ENCODE measurements around the gene EIPR1.
"Not testable (repeated sequence)": the region's sequence is repeated elsewhere in the genome, so short reads cannot be mapped to it uniquely, and the experiment has no call there.

The EIPR1 gene

DNA sequence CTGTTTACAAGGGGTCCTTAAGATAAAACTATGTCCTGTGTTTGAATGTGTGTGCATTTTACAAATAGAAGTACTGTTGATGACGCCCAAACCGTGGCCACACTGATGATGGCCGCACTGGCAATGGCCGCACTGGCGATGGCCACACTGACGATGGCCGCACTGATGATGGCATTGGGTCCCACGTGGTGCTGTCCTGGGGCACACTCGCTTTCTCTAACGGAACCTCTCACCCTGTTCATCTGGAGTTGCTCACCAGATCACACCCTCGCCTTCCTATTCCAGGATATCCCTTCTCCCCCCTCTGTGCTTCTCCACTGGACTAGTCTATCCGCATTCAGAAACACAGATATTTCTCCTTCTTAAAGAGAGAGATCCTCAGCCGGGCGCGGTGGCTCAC is 192.4 kb downstream of the EIPR1 start:
- DNase-seq = no peak

DNA sequence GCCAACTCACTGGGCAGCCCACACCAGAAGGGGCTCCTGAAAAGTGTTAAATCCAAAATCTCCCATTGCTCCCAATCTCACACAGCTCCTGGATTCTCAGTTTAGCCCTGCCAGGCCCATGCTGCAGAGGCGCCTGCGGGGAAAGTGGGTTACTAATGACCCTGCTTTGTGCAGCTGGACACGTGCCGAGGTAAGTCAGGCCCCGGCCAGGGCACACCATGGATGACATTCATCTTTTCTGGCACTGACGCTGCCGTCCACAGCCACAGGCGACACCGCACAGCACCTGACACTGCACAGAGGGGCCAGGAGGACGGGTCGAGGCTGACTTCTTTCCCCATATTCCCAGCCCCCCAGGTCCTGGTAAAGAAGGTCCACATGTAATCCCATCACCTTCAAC is 193.5 kb downstream of the EIPR1 start:
- no peak for DNase-seq

DNA sequence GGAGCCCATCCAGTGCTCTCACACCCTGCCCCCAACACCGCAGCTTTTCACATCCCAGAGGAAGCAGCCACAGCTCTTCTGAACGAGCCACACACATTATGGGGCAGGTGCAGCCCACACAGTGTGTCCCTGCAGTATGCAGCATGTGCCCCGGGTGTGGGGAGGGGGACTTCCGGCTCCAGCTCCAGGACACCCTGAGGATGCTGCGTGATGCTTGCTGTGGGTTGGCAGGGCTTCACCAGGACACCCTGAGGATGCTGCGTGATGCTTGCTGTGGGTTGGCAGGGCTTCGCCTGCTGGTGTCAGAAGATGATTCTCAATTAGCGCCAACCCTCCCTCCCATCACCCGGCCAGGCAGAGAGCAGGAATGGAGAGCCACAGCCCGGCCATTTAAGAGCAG is 193.9 kb downstream of the EIPR1 start:
- no peak for DNase-seq

DNA sequence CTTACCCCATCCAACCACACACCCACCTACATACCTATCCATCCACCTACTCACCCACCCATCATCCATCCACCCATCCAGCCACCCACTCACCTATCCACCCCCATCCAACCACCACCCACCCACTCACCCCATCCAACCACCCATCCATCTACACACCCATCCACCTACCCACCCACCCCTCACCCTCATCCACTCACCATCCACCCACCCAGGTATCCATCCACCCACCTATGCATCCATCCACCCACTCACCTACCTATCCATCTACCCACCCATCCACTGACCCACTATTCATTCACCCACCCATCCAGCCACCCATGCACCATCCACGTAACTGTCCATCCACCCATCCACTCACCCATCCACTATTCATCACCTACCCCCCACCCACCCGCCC is 194.8 kb downstream of the EIPR1 start:
- no peak for DNase-seq

DNA sequence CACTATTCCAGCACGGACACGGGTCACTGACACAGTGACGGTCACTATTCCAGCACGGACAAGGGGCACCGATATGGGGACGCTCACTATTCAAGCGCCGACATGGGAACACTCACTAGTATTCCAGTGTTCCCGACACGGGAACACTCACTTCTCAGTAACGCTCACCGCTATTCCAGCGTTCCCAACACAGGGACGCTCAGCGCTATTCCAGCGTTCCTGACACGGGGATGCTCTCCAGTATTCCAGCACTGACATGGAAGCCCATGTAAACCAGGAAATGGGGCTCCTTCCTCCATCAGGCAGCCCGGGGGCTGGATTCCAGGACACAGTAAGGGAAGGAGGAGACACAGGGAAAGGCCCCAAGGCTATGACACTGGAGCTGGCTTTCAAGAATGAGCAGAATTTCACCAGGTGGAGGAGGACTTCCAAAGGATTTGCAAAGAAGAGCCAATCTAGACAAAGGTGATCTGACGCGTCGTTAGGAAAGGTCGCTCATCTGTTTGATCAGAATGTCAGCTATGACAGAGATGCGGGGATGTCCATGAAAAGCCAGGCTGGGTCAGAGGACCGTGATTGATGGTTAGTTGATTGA is 196.1 kb downstream of the EIPR1 start:
- no peak for DNase-seq

DNA sequence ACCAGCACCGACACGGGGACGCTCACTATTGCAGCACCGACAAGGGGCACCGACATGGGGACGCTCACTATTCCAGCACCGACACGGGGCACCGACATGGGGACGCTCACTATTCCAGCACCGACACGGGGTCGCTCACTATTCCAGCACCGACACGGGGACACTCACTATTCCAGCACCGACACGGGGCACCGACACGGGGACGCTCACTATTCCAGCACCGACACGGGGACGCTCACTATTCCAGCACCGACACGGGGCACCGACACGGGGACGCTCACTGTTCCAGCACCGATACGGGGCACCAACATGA is 196.8 kb downstream of the EIPR1 start:
- DNase-seq = not testable (repeated sequence)

DNA sequence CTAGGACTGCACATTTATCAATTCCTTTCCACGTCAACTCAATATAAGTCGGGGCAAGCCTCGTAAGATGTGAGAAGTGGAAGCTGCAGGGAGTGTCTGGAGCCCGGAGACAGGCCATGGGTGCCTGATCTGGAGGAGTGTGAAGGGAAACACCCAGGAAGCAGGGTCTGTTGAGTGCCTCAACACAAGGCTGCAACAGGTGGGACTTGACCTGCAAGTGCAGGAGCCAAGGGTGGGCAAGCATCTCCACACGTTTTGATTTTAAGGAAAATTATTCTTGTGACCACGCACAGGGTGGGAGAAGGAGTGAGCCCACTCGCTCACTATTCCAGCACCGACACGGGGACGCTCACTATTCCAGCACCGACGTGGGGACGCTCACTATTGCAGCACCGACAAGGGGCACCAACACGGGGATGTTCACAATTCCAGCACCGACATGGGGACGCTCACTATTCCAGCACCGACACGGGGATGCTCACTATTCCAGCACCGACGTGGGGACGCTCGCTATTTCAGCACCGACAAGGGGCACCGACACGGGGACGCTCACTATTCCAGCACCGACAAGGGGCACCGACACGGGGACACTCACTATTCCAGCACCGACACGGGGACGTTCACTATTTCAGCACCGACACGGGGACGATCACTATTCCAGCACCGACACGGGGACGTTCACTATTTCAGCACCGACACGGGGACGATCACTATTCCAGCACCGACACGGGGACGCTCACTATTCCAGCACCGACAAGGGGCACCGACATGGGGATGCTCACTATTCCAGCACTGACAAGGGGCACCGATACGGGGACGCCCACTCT is 197.3 kb downstream of the EIPR1 start:
- DNase-seq = no peak

DNA sequence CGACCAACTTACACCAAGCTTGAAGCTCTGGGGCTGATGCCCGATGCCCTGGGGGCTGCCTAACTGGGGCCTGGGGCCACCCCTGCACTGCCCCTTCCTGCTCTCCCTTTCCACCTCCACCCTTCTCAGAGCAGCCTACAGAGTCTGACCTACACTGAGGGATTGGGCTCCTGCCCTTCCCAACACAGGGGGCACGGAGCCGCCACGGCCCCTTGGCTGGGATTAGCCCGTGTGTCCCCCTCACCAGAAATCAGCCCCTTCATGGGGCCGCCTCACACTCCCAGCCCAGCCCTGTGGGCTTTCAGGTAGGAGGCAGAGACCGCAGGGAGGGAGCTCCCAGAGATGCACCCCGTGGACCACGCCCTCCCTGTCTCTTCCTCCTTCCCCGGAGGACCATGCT is 198.0 kb downstream of the EIPR1 start:
- DNase-seq = no peak

DNA sequence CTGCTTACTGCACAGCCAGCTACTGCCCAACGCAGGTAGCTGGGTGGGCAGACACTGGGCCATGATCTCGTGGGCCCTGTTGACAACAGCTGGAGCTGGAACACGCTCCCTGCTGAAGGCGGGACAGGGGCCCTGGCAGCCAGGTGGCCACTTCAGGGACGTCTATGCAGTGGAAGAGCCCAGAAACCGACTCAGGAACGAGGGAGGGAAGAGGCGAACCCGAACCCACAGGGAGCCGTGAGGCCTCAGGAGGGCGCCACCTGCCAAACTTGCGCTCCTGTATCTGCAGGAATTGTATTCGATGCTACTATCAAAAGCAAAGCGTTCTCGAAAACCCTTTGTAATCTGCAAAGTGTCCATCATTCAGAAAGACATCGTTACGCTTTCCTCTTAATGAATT is 198.4 kb downstream of the EIPR1 start:
- DNase-seq = no peak

DNA sequence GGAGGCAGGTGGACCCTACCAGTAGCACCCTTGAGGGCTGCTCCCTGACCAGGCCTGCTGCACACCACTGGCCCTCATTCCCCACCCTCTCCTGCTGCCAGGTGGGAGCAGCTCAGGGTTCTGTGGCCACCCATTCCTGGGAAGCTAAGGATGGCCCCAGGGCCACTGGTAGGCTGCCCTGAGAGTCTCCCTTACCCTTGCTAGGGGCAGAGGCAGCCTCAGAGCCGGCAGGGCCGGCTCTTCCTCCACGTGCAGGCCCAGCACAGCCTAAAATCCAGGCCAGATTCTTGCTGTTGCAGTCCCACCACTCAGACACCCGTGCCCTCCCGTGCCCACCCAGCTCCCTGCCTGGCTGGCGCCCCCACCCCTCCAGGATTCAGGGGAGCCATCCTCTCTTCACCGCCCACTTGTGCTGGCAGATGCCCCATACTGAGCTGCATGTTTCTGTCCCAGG is 199.0 kb downstream of the EIPR1 start:
- DNase-seq = no peak

DNA sequence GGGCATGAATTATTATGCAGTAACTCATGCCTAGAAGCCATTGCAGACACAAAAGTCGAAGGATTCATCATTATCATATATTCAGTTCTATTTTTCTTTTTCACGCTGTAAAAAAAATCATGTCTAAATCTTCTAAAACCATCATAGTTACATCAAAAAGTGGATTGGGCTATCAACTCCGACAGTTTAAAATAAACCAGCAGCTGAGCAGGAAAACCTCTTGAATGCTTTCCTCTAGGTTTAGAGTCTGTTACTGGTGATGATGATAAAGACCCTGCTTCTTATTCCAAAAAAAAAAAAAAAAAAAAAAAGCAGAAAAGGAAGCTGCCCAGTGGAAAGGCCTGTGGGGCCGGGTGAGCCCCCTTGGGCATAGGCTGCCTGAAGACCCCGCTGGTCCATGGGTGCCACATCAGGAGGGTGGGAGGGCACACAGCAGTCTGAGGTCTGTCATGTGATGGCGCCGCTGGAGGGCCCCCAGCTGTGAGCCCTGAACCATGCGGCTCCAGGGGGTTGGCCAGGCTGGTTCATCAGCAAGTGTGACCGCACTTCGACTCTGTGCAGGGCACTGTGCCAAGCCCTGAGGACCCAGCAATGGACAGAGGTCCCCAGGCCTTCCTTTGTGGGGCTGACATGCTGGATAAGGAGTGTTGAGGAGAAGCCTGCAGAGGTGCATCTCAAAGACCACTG is 199.6 kb downstream of the EIPR1 start:
- peak; percentile 23 for DNase-seq

DNA sequence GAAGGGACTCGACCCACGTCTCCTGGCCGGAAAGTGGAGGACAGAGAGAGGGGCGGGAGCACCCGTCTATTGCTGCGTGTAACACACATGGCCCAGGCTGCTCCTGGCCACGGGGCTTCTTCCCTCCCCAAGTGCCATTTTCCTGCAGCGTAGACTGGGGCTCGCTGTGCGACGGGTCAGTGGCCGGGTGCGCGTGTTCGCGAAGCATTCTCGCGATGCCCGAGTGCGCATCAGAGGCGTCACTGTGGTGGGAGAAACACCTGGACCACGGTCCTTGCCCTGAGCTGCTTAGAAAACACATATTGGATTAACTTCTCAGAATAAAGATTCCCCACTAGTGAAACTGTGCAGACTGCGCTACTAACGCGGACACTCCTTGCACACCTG is 200.8 kb downstream of the EIPR1 start:
- DNase-seq = no peak

DNA sequence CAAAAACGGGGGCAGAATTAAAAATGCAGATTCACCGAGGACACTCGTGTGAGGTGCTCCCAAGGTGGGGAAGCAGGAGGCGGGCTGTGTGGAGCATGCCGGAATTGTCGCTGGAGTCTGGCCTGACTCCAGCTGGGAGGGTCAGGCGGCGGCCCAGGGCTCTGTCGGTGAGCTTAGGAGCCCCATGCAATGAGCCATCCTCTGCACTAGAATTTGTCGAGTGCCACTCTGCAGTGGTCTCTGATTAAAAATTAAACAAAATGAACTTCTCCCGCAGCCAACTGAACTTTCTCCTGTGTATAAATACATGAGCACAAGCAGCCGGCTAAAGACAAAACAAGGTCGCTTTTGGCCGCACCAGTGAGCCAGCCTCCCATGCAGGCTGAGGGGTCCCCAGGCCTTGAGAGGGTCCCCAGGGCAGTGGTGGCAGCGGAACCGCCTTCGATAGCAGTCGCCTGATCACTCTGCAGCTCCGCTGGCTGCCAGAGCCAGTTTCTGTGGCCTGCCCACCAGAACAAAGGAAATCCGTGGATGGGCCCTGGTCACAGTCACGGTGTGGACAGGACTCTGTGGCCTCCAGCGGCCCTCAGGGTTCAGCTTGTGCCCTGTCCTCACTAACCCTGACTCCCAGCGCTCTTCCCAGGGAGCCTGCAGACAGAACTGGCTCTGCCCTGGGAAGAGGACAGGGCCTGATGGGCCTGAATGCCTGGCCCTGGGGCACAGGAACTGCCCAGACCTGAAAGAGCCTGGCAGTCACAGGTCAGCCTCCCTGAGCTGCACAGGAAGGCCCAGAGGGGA is 201.3 kb downstream of the EIPR1 start:
- peak; percentile 20 for DNase-seq

DNA sequence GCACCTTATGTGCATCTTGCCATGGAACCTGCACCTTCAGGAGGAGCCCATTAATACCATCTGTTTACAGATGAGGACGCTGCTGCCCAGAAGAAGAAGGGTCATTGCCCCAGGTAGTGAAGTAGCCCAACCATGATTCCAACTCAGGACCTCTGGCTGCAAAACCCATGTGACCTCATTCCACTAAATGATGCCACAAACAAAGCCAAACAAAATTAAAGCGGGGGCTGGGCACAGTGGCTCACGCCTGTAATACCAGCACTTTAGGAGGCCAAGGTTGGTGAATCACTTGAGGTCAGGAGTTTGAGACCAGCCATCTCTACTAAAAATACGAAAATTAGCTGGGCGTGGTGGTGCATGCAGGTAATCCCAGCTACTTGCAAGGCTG is 202.1 kb downstream of the EIPR1 start:
- no peak for DNase-seq

DNA sequence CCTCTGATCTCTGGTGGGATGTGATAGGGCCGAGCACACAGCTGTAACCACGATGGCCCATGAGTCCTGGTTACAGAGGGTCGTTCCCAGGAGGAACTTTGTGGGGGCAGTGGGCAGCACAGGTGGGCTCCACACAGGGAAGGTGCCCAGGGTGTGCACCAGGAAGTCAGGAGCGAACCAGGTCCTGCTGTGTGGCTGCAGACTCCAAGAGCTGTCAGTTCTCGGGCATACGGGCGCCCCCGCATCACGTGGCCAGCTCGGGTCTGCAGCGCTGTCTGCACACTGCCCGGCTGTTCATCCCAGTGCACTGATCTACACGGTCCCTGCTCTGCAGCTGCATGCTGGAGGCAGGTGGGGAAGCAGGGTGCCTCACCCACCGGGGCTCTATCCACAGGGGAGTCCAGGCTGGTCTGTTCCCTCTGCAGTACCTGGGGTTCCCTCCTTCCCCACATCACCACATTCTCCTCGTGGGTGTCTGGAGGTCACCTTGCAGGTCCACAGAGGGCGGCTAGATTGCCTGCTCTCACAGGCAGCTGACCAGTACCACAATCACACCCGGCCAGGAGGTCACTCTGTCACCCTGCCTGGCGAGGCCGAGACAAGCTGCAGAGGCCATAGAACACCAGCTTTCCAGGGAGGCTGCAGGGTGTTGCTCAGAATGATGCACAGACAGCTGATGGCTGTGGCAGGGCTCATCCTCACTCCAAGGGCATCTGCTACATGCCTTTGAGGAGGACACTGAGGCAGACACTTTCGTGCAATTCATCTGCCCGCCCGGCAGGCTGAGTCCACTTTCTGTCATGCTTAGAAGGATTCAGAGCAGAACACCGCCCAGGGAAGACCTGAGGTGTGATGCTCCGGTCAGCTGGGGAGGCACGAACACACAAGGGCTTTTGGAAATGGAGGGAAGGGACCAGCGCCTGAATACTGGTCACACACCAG is 202.7 kb downstream of the EIPR1 start:
- no peak for DNase-seq

DNA sequence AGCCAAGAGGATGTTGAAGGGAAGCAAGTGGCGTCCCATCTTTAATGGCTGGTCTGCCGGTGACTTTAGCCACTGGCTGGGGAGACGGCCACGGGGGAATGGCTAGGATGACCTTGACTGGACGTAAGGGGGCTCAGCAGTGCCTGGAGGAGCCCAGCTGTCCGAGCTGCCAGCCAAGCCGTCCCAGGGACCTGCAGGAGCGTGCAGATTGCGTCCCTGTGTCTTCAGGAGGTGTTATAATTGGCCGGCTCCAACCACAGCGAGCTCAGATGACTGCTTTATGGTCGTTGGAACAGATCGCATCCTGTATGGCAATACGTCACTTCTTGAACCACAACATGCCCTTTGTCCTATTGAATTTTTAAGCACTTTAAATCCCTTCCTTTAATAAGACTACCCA is 204.6 kb downstream of the EIPR1 start:
- no peak for DNase-seq

DNA sequence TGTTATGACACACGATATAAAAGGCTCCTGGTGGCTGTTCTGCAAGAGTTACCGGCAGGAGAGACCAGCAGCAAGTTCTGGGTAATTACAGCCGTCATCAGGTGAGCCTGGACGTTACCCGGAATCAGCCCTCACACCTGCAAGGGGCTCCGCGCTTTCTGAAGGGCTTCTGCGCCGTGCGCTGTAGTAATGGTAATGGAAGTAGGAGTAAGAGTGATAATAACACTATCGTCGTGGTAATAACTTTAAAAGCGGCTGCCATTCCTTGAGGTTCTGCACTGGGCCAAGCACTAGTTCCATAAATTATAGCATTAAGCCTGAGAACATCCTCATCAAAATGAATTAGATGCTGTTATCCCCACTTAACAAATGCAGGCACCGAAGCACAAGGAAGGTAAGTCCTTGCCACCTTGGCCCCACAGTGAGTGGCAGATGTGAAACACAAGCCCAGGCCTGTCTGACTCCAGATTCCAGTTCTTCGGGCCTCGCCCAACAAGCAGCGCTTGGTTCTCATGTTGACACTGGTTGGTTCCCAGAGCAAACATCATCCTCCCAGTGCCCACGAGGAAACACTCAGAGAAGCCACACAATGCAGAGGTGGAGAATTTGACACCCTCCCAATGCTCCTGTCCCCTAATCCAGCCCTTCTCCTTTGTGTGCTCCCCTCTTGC is 205.2 kb downstream of the EIPR1 start:
- DNase-seq = peak; percentile 20

DNA sequence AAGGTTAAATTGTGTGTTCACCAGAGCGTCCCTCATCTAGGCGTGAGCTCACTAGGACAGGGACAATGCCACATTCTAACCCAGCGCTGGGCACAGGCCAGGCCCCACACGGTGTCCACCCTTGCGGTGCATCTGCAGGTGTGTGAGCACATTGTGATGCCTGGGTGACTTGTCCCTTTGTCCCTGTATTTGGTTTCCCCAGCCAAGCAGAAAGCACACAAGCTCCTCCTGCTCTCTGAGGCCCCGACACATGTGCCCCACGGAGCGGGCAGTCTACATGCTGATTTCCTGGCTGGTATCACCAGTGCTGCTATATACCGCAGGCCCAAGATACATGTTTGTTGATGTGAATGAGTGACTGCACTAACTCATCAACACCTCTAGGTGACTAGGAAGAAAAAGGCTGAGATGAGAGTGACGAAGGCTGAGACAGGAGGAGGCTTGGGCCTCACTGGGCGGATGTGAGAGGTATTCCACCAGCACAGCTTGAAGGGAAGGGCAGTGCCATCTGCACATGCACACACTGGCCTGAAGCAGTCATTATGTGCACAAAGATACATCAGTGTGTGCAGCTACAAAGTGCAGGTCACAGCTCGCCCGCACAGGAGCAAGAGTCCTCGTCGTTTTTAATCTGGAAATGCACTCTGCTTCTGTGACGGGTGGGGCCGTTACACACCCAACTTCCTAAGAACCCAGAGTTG is 205.9 kb downstream of the EIPR1 start:
- DNase-seq = no peak

DNA sequence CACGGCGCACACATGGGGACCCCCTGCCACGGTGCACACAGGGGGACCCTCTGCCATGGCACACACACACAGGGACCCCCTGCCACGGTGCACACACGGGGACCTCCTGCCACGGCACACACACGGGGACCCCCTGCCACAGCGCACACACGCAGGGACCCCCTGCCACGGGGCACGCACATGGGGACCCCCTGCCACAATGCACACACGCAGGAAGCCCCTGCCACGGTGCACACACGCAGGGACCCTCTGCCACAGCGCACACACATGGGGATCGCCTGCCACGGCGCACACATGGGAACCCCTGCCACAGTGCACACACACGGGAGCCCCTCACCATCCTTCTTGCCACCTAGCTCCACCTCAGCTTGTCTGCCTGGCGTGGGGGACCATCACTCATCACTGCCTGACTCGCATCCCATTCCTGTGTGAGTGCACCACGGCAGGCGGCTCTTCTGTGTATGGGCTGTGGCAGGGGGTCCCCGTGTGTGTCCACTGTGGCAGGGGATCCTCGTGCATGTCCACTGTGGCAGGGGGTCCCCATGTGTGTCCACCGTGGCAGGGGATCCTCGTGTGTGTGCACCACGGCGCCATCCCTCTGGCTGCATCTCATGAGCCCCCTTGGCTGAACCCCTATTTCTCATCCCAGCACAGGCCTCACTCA is 206.7 kb downstream of the EIPR1 start:
- peak; percentile 22 for DNase-seq

DNA sequence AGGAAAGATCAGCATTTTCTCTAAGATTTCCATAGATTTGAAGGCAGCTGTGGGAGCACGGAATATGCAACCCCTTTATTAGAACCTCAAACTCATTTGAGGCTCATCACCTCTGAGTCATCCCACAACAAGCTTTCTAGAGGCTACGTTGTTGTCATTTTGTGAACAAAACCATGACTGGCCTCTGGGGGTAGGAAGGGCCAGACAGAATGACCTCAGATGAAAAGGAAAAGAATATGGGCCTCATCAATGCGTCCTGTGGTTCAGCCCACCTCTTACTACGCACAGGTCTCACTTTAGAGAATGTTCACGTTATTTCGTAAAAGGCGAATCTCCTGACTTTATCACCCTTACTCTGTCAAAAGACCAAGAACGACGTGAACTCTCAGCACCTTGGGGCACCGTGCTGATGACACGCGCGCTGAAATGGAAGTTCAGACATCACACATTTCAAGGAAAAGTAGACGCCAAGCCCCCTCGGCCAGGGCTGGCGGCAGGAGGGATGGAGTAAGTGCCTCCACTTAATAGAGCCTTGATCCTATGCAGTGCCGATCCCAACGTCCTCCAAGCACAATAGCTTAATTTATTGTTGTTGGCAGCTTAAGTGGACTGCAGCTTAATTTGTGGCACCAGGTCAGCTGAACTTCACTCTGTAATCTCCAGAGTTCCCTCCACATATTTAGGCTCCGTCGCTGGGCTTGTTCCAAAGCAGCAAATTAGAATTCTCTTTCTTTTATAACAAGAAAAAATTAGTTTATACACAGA is 208.3 kb downstream of the EIPR1 start:
- no peak for DNase-seq
